ENCODE results near the gene STK32A.

Gene STK32A

GRCh38 chr5:147404706-147405105 lies 169.9 kb downstream of the STK32A start:
- Histone ChIP-seq H3K4ac (ENCODE audit: low read depth in 1 of 2, low read length in 2 of 2) (peak overlapping the region; percentile 49 to 74), H3K4me2 (ENCODE audit: low read length, poor library complexity, severe bottlenecking) (no peak overlapping the region), H2BK5ac (ENCODE audit: low read depth, low read length, poor library complexity, severe bottlenecking) (no peak overlapping the region), H3K4me1 (ENCODE audit: control insufficient read depth, insufficient read depth, low read depth, low read length) (peaks cover 19% of the 10 kb centered on the region), H3K23ac (ENCODE audit: low read length in 2 of 2) (no peak overlapping the region), H2BK12ac (ENCODE audit: low read length in 2 of 2) (peak overlapping the region; percentile 29 to 75), H2BK15ac (ENCODE audit: low read depth, poor library complexity, severe bottlenecking) (no peak overlapping the region), H3K36me3 (ENCODE audit: control insufficient read depth in 1 of 2, insufficient read depth in 2 of 2, low read depth in 1 of 2, low read length in 2 of 2) (peaks cover 12 to 49% of the 10 kb centered on the region in 2 experiments), H2AFZ (ENCODE audit: low read depth, low read length) (no peak overlapping the region), H3K18ac (ENCODE audit: low read depth in 1 of 2, low read length in 2 of 2) (peak overlapping the region; percentile 96 to 99), H3K14ac (ENCODE audit: low read length in 2 of 2) (no peak overlapping the region), H2BK120ac (ENCODE audit: low read depth, low read length) (no peak overlapping the region), H3K27me3 (ENCODE audit: control insufficient read depth in 1 of 2, insufficient read depth in 1 of 2, low read length in 2 of 2) (no peaks in the 10 kb centered on the region), H4K8ac (ENCODE audit: low read length) (peak overlapping the region; percentile 29), H3K27ac (ENCODE audit: low read length, poor library complexity, severe bottlenecking) (peak overlapping the region; percentile 93), H4K91ac (ENCODE audit: low read length) (no peak overlapping the region), H3K9me3 (ENCODE audit: control insufficient read depth, low read length) (no peaks in the 10 kb centered on the region), H2AK5ac (ENCODE audit: low read length, severe bottlenecking) (peak overlapping the region; percentile 3), H3K79me1 (replicated peaks; ENCODE audit: low read length, poor library complexity, severe bottlenecking) (peaks cover 13% of the 10 kb centered on the region), H3K4me3 (ENCODE audit: insufficient read depth in 1 of 2, low read depth in 1 of 2, low read length in 2 of 2) (peak overlapping the region in 1 of 2 experiments; percentile 15), H3K9ac (ENCODE audit: low read length) (peak overlapping the region; percentile 93)
- no peak for DNase-seq
- WGBS: 91% methylated on average over 1 of the region's 1 CpG

- Histone ChIP-seq H3K4ac (ENCODE audit: low read depth in 1 of 2, low read length in 2 of 2) (no peak overlapping the region), H3K4me3 (ENCODE audit: insufficient read depth in 1 of 2, low read depth in 1 of 2, low read length in 2 of 2) (no peak overlapping the region), H2BK5ac (ENCODE audit: low read depth, low read length, poor library complexity, severe bottlenecking) (no peak overlapping the region), H3K27me3 (ENCODE audit: control insufficient read depth in 1 of 2, insufficient read depth in 1 of 2, low read length in 2 of 2) (no peaks in the 10 kb centered on the region), H4K8ac (ENCODE audit: low read length) (no peak overlapping the region), H3K23ac (ENCODE audit: low read length in 2 of 2) (no peak overlapping the region), H2BK120ac (ENCODE audit: low read depth, low read length) (no peak overlapping the region), H3K14ac (ENCODE audit: low read length in 2 of 2) (no peak overlapping the region), H3K4me2 (ENCODE audit: low read length, poor library complexity, severe bottlenecking) (no peak overlapping the region), H3K9ac (ENCODE audit: low read length) (no peak overlapping the region), H4K91ac (ENCODE audit: low read length) (peak overlapping the region; percentile 28), H2AFZ (ENCODE audit: low read depth, low read length) (no peak overlapping the region), H2AK5ac (ENCODE audit: low read length, severe bottlenecking) (peak overlapping the region; percentile 50), H3K9me3 (ENCODE audit: control insufficient read depth, low read length) (no peaks in the 10 kb centered on the region), H3K18ac (ENCODE audit: low read depth in 1 of 2, low read length in 2 of 2) (peak overlapping the region in 1 of 2 experiments; percentile 18), H3K79me1 (replicated peaks; ENCODE audit: low read length, poor library complexity, severe bottlenecking) (peaks cover 8% of the 10 kb centered on the region), H3K4me1 (ENCODE audit: control insufficient read depth, insufficient read depth, low read depth, low read length) (peaks cover 19% of the 10 kb centered on the region), H2BK12ac (ENCODE audit: low read length in 2 of 2) (no peak overlapping the region), H2BK15ac (ENCODE audit: low read depth, poor library complexity, severe bottlenecking) (no peak overlapping the region), H3K36me3 (ENCODE audit: control insufficient read depth in 1 of 2, insufficient read depth in 2 of 2, low read depth in 1 of 2, low read length in 2 of 2) (peaks cover 8 to 36% of the 10 kb centered on the region in 2 experiments), H3K27ac (ENCODE audit: low read length, poor library complexity, severe bottlenecking) (peak overlapping the region; percentile 53)
- no peak for DNase-seq
- WGBS: 100% methylated on average over 1 of the region's 1 CpG
Observed at GRCh38 chr5:147406636-147407035, 171.8 kb downstream of the STK32A start.

- Histone ChIP-seq H3K9ac (ENCODE audit: low read length) (peak overlapping the region; percentile 30), H3K36me3 (ENCODE audit: control insufficient read depth in 1 of 2, insufficient read depth in 2 of 2, low read depth in 1 of 2, low read length in 2 of 2) (peaks cover 8 to 38% of the 10 kb centered on the region in 2 experiments), H3K4me1 (ENCODE audit: control insufficient read depth, insufficient read depth, low read depth, low read length) (peaks cover 19% of the 10 kb centered on the region), H3K27ac (ENCODE audit: low read length, poor library complexity, severe bottlenecking) (peak overlapping the region; percentile 53), H3K4ac (ENCODE audit: low read depth in 1 of 2, low read length in 2 of 2) (no peak overlapping the region), H3K79me1 (replicated peaks; ENCODE audit: low read length, poor library complexity, severe bottlenecking) (peaks cover 7% of the 10 kb centered on the region), H2BK15ac (ENCODE audit: low read depth, poor library complexity, severe bottlenecking) (no peak overlapping the region), H2BK12ac (ENCODE audit: low read length in 2 of 2) (peak overlapping the region in 1 of 2 experiments; percentile 30), H3K27me3 (ENCODE audit: control insufficient read depth in 1 of 2, insufficient read depth in 1 of 2, low read length in 2 of 2) (no peaks in the 10 kb centered on the region), H4K8ac (ENCODE audit: low read length) (no peak overlapping the region), H3K4me3 (ENCODE audit: insufficient read depth in 1 of 2, low read depth in 1 of 2, low read length in 2 of 2) (no peak overlapping the region), H2AK5ac (ENCODE audit: low read length, severe bottlenecking) (peak overlapping the region; percentile 50), H3K4me2 (ENCODE audit: low read length, poor library complexity, severe bottlenecking) (peak overlapping the region; percentile 17), H3K9me3 (ENCODE audit: control insufficient read depth, low read length) (no peaks in the 10 kb centered on the region), H2BK5ac (ENCODE audit: low read depth, low read length, poor library complexity, severe bottlenecking) (no peak overlapping the region), H2AFZ (ENCODE audit: low read depth, low read length) (no peak overlapping the region), H3K23ac (ENCODE audit: low read length in 2 of 2) (no peak overlapping the region), H4K91ac (ENCODE audit: low read length) (peak overlapping the region; percentile 28), H3K18ac (ENCODE audit: low read depth in 1 of 2, low read length in 2 of 2) (peak overlapping the region in 1 of 2 experiments; percentile 18), H2BK120ac (ENCODE audit: low read depth, low read length) (no peak overlapping the region), H3K14ac (ENCODE audit: low read length in 2 of 2) (no peak overlapping the region)
- WGBS: 78% methylated on average over 5 of the region's 8 CpGs
- DNase-seq: peak; percentile 53
Observed at GRCh38 chr5:147407094-147407681, 172.4 kb downstream of the STK32A start.

GRCh38 chr5:147408980-147409379 lies 174.2 kb downstream of the STK32A start:
- Histone ChIP-seq H3K9me3 (ENCODE audit: control insufficient read depth, low read length) (no peaks in the 10 kb centered on the region), H3K79me1 (replicated peaks; ENCODE audit: low read length, poor library complexity, severe bottlenecking) (peaks cover 13% of the 10 kb centered on the region), H2AFZ (ENCODE audit: low read depth, low read length) (no peak overlapping the region), H2BK15ac (ENCODE audit: low read depth, poor library complexity, severe bottlenecking) (no peak overlapping the region), H4K91ac (ENCODE audit: low read length) (no peak overlapping the region), H2AK5ac (ENCODE audit: low read length, severe bottlenecking) (no peak overlapping the region), H2BK5ac (ENCODE audit: low read depth, low read length, poor library complexity, severe bottlenecking) (no peak overlapping the region), H3K4me2 (ENCODE audit: low read length, poor library complexity, severe bottlenecking) (no peak overlapping the region), H3K4me3 (ENCODE audit: insufficient read depth in 1 of 2, low read depth in 1 of 2, low read length in 2 of 2) (no peak overlapping the region), H3K4ac (ENCODE audit: low read depth in 1 of 2, low read length in 2 of 2) (no peak overlapping the region), H3K27ac (ENCODE audit: low read length, poor library complexity, severe bottlenecking) (no peak overlapping the region), H3K9ac (ENCODE audit: low read length) (no peak overlapping the region), H4K8ac (ENCODE audit: low read length) (no peak overlapping the region), H2BK120ac (ENCODE audit: low read depth, low read length) (no peak overlapping the region), H3K18ac (ENCODE audit: low read depth in 1 of 2, low read length in 2 of 2) (no peak overlapping the region), H3K27me3 (ENCODE audit: control insufficient read depth in 1 of 2, insufficient read depth in 1 of 2, low read length in 2 of 2) (no peaks in the 10 kb centered on the region), H2BK12ac (ENCODE audit: low read length in 2 of 2) (no peak overlapping the region), H3K36me3 (ENCODE audit: control insufficient read depth in 1 of 2, insufficient read depth in 2 of 2, low read depth in 1 of 2, low read length in 2 of 2) (peaks cover 10 to 56% of the 10 kb centered on the region in 2 experiments), H3K4me1 (ENCODE audit: control insufficient read depth, insufficient read depth, low read depth, low read length) (peaks cover 16% of the 10 kb centered on the region), H3K23ac (ENCODE audit: low read length in 2 of 2) (no peak overlapping the region), H3K14ac (ENCODE audit: low read length in 2 of 2) (no peak overlapping the region)
- WGBS: 100% methylated on average over 1 of the region's 2 CpGs
- no peak for DNase-seq
